IPS DF 4.7 (cell line): Measurements from ENCODE around the gene ST3GAL2.
"Not testable (repeated sequence)": the region's sequence is repeated elsewhere in the genome, so short reads cannot be mapped to it uniquely, and the experiment has no call there.

Experiments used
- DNase-seq: peaks from one replicate; pipeline ENCODE4 v3.0.0-alpha.2; 2013; ENCODE audit warnings: low spot score; ENCODE audit errors: extremely low read depth

Gene ST3GAL2

DNA sequence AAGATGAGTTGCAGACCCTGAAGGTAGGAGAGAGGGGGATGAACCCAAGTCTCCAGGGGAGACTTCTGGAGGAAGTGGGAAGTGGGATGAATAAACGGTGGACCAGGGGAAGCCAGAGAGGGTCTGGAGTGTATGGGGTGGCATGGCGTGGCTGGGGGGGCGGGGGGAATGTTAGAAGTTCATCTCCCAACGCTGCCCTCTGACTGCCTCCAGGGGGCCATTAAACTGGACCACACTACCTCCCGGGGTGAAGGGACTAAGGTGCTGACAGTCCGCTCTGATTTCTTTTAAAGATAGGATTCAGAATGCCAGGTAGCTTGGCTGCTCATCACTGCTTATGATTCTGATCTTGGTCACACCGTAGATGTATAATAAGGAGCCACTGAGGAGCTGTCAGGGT lies 21.2 kb downstream of the ST3GAL2 start:
- DNase-seq: no peak

DNA sequence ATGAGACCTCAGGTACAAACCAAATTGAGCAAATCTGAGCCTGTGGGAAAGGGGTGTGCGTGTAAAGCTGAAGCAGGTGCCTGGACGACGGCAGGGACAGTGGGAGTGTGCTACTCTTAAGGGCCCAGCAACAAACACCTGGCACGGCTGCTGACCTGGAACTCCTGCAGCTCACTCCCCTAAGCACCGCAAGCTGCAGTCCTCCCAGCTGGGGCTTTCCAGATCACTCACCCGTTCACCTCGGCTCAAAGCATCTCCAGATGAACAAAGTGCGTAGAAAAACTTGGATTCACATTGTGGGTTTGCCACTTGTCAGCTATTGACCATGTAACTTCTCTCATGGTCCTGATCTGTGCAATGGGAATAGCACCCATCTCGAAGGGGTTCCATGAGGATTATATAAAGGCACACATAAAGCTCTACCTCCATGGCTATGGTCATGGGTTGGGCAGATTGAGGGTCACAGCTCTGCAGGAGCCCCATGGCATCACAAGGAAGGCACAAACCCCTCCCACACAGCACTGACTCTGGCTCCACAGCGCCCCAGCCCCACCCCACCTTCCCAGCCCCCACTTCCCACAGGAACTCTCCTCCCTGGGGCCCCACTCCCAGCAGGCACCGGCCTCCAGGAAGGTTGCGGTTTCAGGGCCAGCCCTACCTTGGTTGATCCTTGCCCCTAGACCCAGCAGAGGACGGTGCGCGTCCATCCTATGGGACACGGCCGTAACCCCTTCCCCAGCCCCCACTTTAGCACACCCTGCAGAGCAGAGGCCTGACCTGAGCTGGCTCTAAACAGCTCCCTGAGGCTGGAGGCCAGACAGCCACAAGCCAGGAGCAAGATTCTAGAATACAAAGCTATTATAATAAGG lies 21.9 kb downstream of the ST3GAL2 start:
- DNase-seq: no peak

DNA sequence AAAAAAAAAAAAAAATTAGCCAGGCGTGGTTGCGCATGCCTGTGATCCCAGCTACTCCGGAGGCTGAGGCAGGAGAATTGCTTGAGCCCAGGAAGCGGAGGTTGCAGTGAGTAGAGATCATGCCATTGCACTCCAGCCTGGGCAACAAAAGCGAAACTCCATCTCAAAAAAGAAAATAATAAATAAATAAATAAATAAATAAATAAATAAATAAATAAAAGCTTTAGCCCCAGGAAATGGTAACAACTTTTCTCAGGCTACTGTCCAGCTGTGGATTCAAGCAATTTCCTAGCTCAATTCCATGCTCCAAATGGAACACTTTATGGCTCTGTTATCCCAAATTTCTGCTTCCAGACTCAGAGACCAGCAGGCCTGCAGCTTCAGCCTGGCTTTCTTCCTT lies 25.3 kb downstream of the ST3GAL2 start:
- DNase-seq: not testable (repeated sequence)

DNA sequence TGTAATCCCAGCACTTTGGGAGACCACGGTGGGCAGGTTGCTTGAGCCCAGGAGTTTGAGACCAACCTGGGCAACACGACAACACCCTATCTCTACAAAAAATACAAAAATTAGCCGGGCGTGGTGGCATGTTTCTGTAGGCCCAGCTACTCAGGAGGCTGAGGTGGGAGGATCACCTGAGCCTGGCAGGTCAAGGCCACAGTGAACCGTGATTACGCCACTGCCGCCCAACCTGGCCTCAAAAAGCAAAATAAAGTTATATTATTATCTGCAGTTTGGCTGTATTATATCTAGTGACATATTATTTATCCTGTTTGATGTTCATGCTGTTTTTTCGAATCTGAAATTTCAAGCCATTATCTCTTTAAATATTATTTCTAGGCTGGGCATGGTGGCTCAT lies 26.5 kb downstream of the ST3GAL2 start:
- DNase-seq: no peak

DNA sequence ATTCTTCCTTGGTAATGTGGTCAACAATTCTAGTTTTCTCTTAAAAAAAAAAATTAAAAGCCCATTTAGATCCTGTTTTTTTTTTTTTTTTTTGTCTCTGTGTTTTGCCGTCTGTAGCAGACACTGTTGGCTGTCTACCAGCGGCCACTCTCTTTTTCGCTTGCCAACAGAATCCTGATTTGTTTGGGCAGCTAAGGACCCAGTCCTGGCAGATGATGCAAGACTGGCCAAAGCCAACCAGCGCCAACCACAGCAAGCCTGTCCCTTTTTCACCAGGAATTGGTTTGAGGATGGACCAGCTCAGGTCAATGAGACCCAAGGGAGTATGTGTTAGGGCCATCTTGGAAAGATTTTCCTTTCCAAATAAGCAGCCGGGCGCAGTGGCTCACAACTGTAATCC lies 28.2 kb downstream of the ST3GAL2 start:
- DNase-seq: no peak

DNA sequence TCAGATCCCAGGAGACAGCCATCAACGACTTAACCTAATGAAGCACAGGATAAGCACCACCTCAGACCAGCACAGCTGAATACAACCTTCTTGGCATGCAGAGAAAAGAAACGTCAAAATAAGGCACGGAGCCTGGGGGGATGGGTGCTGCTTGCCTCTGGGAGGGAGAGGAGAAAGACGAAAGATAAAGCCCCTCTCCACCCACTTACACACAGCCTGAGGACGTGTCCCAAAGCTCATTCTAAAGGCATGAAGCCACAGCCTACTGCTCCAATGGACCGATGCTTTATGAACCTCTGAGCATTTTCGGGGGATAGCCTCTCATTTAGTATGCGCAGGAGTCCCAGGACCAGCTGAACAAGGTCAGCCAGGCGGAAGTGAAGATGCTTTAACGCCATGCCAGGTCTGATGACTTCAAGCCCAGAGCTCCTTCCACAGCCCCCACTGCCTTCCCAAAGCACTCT lies 31.1 kb downstream of the ST3GAL2 start:
- DNase-seq: no peak

DNA sequence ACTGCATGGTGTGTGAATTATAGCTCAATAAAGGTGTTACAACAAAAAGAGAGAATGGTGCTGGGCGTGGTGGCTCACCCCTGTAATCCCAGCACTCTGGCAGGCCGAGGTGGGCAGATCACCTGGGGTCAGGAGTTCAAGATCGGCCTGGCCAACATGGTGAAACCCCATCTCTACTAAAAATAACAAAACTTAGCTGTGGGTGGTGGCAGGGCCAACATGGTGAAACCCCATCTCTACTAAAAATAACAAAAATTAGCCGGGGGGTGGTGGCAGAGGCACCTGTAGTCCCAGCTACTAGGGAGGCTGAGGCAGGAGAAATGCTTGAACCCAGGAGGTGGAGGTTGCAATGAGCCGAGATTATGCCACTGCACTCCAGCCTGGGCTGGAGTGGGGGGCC lies 32.8 kb downstream of the ST3GAL2 start:
- DNase-seq: not testable (repeated sequence)

DNA sequence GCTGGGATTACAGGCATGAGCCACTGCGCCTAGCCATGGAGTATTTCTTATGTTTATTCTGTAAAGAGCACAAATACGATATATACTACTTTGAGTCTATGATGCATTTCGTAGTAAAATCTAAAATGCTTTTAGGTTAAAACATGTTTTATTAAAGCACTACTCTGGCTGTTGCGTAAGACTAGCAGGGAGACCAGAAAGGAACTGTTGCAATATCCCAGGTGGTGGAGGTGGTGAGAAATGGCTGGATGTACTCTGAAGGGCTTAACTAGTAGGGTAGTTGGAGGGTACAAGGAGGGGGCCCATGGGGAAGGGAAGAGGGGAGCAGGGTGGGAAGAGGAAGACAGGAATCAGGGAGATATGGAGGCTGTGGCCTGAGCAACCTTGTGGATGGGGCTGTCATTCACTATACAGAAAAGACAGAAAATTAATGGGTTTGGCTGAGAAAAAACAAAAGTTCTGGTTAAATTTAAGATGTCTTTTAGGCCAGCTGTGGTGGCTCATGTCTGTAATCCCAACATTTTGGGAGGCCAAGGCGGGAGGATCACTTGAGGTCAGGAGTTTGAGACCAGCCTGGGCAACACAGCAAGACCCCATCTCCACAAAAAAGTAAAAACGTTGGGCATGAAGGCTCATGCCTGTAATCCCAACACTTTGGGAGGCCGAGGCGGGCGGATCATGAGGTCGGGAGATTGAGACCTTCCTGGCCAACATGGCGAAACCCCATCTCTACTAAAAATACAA lies 35.8 kb downstream of the ST3GAL2 start:
- DNase-seq: no peak

DNA sequence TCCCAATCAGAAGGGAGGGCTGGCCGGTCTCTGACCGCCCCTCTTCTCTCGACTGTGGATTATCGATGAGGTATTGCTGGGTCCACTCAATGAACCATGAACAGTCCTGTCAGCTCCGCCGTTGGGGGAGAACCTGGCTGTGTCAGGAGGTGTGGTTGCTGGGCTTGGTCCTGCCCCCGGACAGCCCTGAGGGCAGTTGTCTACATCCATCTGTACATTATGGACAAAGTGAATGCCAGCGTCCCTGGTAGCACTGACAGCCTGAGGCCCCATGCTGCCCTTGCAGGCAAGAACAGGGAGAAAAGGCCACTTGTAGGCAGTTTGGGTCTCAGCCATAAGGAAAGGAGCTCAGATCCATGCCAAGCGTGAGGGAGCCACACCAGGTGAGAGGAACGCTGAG lies 38.9 kb downstream of the ST3GAL2 start:
- DNase-seq: no peak

DNA sequence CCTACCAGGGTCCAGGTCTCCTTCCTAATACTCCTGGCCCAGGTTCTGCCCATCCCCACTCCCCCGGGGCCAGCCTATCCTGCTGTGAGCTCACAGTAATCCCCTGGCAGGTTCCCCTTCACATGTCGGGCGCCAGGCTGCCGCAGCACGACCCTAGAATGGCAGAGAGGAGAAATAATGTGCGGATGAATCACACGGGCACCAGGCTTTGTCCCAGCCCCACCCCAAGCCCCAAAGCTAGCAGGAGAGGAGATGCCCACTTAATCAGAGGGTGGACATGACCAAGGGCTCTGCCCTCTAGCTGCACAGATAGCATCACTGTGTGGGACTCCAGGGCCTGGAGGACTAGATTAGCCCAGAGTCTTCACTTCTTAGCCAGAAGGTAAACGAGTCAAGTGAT lies 39.5 kb downstream of the ST3GAL2 start:
- no peak for DNase-seq

DNA sequence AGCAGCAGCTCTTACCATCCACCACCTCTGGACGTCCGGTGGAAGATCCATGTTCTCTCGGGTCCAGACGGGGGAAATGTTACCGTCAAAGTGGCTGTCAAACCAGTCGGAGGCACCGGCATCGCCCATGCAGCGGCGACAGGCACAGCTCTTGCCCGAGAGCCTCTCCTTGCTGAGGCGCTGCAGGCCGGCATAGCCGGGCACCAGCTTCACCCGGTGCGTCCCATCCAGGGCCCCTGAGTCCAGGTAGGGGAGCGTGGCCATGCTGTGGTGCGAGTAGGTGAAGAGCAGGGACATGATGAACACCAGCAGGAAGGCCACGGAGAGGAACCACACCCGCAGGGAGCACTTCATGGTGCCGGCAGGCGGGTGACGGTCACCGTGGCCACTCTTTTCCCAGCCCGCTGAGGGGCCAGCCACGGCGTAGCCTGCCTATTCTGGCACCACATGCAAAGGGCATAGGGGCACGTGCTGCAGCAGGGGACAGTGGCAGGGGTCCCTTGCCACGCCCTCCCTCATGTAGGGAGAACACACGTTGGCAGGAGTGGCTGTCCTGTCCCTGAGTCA lies 40.6 kb downstream of the ST3GAL2 start:
- DNase-seq: no peak

DNA sequence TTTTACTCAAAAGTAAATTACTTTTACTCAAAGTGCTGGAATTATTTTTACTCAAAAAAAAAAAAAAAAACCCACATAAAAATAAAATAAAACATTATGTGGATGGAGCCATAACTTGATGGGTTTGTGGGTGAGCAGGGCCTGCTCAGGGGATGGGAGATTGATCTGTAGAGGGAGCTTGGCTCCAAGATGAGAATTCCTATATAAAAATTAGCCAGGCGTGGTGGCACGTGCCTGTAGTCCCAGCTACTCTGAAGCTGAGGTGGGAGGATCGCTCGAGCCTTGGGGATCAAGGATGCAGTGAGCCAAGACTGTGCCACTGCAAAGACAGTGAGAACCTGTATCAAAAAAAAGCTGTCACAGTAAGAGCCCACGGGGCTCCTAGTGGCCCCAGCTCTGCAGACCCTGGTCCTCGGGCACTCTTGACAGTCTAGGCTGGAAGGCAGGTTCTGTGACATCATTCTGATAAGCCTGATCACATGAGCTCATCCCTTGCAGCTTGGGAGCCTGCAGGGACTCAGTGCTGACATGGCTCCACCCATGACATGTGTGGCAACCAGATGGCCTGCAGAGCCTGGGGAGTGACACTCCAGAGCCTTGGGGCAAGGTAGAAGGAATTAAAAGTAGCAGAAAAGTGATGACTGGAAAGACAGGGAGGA lies 42.5 kb downstream of the ST3GAL2 start:
- DNase-seq: no peak

DNA sequence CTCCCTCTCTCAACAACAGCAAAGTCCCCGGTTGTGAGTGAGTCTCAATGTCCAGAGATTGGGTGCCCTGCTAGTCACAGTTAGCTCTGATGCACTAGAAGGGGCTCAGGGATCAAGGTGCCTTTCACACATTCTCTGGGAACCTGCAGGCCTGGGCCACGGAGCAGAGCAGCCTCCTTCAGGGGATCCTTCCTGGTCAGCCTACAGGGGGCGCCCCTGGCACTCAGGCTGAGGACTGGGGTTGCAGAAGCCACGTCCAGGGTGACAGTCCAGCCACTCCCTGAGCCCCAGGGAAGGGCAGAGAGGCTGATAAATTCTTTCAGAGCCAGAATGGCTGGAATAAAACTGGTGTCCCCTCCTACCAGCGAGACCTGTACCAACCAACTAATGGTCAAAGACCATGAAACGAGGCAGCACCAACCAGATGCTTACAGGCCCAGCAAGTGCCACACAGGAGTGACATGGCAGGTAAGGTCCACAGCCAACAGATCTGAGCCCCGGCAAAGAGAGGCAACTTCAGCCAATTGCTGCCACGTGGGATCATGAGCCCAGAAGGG lies 43.5 kb downstream of the ST3GAL2 start:
- peak; percentile 41 for DNase-seq

DNA sequence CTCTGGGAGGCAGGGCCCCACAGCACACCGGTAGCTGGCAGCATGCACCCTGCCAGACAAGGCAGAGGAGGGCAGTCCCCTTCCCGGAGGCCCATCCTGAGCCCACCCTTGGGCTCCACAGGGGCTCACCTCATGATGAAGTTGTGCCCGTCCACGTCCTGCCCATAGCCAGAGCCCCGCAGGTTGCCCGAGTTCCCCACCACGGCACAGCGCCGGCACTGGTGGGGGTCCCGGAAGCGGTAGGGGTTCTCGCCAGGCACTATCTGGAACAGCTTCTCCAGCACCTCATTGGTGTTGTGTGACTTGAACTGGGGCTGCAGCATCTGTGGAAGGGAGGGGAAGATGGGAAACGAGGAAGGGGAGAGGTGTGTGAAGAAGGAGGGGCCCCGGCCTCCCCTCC lies 44.0 kb downstream of the ST3GAL2 start:
- no peak for DNase-seq

DNA sequence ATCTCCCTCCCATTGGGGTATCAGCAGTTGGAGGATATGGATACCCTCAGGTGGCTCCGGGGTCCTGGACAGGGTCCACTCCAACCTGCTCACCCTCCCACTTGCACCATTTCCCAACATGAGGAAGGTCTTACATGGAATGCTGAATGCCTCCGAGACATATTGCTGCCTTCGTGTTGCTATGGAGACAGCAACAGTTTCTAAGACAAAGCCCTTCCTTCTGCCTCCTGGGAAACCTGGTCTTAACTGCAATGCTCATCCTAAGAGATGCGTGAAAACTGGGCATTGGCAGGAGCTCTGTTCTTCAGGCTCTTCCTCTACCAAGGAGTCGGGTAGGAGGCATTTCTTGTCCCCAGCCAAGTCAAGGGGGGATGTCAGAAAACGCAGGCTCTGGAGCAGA lies 45.2 kb downstream of the ST3GAL2 start:
- DNase-seq: no peak

DNA sequence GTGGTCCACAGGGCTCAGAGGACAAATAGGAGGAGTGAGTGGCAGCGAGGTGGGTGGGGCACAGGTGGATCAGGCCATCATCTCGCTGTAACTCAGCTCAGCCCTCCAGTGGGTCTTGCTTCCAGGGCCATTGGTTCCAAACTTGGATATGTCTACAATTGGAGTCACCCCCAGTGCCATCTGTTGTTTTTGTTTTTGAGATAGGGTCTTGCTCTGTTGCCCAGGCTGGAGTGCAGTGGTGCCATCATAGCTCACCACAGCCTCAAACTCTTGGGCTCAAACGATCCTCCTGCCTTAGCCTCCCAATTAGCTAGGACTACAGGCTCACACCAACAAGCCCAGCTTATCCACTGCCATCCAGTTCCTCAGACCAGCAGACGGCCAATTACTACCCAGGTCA lies 46.3 kb downstream of the ST3GAL2 start:
- no peak for DNase-seq

DNA sequence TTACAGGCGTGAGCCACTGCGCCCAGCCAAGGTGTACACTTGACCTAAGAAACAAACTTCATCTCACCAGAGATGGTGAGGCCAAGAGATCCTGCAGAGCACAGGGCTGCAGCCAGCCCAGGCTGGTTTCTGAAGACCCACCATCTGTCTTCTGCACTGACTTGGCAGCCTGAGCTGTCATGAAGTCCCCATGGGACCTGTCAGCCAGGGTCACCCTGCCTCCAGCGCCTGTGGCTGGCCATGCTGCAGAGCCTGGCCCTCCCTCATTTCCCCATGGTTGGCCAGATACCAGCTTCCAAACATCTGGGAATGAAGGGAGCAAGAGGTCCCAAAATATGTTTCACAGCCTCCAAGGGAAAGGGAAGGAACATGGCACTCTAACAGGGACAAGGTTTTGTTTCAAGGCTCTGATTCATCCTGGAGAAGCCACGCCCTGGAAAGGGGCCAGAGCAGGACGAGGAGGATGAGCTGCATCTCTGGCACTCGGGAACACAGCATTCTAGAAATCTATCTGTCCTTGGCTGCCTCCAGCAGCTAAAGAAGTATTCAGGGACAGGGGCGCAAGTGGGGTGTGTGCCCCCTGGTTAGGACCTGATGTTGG lies 46.9 kb downstream of the ST3GAL2 start:
- no peak for DNase-seq

DNA sequence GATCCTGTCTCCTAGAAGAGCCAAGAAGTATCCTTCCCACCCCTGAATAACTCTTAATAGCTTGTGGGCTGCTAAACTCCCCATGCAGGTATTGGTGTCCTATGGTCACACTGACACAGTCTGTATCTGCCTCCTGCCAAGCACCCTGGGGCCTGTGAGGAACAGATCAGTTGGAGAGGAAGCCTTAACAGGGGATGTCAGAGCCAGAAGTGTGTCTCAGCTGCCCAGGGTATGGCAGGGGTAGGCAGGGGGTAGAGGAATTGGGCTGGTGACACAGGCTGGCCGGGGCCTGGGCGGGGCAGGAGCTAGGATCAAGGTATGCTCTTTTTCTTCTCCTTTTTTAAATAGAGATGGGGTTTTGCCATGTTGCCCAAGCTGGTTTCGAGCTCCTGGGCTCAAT lies 47.5 kb downstream of the ST3GAL2 start:
- DNase-seq: no peak

DNA sequence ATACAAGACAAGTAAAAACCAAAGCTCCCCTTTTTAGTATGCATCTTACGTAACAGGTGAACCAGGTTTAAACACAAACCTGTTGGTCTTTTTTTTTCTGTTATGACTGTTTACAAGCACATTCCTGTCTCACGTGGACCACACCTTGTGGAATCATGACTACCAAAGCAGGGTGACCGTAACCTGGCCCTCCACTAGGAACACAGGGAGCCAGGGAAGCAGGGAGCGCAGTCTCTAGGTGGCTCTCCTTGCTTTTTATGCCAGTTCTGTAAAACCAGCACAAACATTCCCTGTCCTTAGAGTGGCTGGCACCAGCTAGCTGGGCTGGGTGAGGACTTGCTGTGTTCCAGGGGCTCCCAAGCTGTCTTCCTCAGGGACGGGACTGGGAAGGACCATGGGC lies 48.1 kb downstream of the ST3GAL2 start:
- DNase-seq: no peak

DNA sequence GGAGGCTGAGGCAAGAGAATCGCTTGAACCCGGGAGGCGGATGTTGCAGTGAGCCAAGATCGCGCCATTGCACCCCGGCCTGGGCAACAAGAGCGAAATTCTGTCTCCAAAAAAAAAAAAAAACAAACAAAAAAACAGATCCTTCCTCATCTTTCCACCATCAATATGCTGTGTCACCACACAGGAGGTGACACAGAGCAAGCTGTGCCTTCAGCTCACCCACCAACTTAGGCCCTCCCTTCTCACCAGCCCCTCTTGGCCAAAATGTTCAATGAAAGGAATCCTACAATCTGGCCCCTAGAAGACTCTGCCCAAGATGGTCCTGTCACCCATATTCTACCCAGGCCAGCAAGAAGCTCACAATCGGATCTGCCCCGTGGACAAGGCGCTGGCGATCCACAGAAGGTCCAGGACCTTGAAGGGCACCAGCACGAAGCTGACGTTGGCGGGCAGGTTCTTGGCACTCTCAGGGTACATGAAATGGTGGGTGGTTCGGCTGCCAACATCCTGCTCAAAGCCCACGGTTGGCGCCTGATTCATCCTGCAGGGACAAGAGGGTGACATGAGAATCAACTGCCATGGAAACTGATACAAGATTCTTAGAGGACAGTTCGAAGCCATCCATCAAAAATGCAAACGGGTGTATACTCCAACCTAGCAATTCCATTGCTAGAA lies 50.8 kb downstream of the ST3GAL2 start:
- no peak for DNase-seq
